Measurements from ENCODE around the gene NUDT3.
A peak's percentile ranks its signal among the peaks of the same experiment; 100 is the strongest.

Gene NUDT3

DNA sequence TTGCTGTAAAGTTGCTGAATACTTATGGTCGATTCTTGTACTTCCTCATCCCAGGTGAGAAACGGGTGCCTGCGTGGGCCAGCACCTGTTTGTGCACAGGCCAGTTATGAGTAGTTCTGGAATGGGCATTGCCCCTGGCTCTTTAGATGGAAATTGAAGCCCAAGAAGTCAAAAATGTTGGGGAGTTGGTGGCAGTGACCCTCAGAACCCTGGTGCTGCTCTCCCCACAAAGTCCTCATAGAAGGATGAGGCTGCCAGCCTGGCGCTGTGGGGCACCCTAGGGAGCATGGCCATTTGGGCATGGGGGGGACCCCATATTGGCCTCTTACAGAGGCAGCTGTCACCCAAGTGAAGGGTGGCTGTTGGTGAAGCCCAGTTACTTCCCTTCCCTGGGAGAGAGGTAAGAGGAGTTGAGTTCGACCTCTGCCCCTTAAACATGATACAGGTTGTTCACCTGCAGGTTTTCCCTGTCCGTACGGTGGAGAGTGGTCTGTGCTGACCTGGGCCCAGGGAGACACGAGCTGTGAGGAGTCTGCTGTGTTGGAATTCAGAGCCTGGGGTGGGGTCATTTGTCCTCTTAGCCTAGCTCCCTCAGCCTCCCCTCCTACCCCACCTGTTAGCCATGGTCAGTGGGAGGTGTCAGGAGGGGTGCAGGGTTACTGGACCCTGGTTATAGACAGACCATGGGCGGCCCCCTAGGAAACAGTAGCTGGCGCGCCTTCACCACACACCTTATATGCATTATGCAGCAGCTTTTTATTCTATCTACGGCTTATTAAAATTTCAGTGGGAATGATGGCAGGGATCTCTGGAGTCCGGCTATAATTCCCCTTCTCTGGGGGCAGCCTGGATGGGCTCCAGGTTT is 150.9 kb downstream of the NUDT3 start:
- TF ChIP-seq, protein P1, sequence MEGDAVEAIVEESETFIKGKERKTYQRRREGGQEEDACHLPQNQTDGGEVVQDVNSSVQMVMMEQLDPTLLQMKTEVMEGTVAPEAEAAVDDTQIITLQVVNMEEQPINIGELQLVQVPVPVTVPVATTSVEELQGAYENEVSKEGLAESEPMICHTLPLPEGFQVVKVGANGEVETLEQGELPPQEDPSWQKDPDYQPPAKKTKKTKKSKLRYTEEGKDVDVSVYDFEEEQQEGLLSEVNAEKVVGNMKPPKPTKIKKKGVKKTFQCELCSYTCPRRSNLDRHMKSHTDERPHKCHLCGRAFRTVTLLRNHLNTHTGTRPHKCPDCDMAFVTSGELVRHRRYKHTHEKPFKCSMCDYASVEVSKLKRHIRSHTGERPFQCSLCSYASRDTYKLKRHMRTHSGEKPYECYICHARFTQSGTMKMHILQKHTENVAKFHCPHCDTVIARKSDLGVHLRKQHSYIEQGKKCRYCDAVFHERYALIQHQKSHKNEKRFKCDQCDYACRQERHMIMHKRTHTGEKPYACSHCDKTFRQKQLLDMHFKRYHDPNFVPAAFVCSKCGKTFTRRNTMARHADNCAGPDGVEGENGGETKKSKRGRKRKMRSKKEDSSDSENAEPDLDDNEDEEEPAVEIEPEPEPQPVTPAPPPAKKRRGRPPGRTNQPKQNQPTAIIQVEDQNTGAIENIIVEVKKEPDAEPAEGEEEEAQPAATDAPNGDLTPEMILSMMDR (IDR thresholded peaks at IDR 0.05; ENCODE audit: low read depth, low read length), result no peak
- no peak for TF ChIP-seq EZH2phosphoT487 (IDR thresholded peaks at IDR 0.05; ENCODE audit: low read depth)
- Histone ChIP-seq H3K4me1 (ENCODE audit: low read length) (peaks cover 13% of the 10 kb centered on the region), H3K27ac (ENCODE audit: low read length) (no peak overlapping the region), H3K79me2 (ENCODE audit: low read length) (peaks cover 65% of the 10 kb centered on the region), H3K9ac (ENCODE audit: low read length) (no peak overlapping the region), H4K20me1 (ENCODE audit: insufficient read depth, low read length) (peaks cover 49% of the 10 kb centered on the region), H3K36me3 (replicated peaks; ENCODE audit: low read depth, low read length) (peaks cover 49% of the 10 kb centered on the region), H3K4me3 (ENCODE audit: low read length) (no peak overlapping the region), H3K4me2 (ENCODE audit: low read length) (no peak overlapping the region), H3K27me3 (ENCODE audit: low read depth, low read length) (no peaks in the 10 kb centered on the region), H2AFZ (ENCODE audit: low read depth, low read length) (no peak overlapping the region), H3K9me3 (ENCODE audit: insufficient read depth, low read length) (no peaks in the 10 kb centered on the region)

DNA sequence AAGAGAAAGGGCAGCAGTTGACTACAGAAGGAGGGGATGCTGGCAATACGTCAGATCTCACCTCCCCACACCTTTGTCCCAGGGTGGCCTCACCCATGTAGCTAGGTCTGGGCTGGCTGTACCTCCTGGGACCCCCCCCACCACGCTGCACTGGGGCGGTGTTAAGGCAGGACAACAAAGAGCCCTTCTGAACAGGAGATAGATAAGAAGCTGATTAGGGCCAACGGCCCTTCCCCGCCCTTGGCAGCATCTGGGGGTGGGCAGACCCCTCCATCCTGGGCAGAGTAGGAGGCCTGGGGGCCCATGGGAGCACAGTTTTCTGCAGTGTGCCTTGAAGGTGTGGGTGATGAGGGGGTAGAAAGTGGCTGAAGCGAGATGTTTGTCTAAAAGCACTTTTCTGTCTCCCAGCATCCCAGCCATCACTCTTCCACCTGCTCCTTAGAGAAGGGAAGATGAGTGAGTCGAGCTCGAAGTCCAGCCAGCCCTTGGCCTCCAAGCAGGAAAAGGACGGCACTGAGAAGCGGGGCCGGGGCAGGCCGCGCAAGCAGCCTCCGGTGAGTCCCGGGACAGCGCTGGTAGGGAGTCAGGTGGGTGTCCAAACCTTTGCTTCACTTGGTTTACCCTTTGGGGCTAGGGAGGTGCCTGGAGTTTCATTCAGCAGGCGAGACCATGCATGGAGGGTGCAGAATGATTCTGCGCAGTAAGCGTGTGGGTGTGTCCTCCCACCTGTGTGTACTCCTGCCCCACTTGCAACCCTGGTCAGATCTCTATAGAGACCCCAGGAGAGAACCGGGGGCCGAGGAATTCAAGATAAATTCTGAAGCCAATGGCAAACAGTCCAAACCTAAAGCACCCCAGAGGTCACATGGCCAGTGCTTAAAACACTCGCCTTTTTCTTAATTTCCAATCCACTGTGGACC is 151.9 kb downstream of the NUDT3 start:
- Histone ChIP-seq H3K79me2 (ENCODE audit: low read length) (peaks cover 73% of the 10 kb centered on the region), H3K4me1 (ENCODE audit: low read length) (peaks cover 13% of the 10 kb centered on the region), H3K9me3 (ENCODE audit: insufficient read depth, low read length) (no peaks in the 10 kb centered on the region), H3K27me3 (ENCODE audit: low read depth, low read length) (no peaks in the 10 kb centered on the region), H3K36me3 (replicated peaks; ENCODE audit: low read depth, low read length) (peaks cover 49% of the 10 kb centered on the region), H4K20me1 (ENCODE audit: insufficient read depth, low read length) (peaks cover 44% of the 10 kb centered on the region), H2AFZ (ENCODE audit: low read depth, low read length) (no peak overlapping the region), H3K4me3 (ENCODE audit: low read length) (no peak overlapping the region), H3K9ac (ENCODE audit: low read length) (no peak overlapping the region), H3K4me2 (ENCODE audit: low read length) (peak overlapping the region; percentile 72; the same call in 1 of the 2 replicates), H3K27ac (ENCODE audit: low read length) (peak overlapping the region; percentile 3; the same call in 1 of the 2 replicates)
- no peak for TF ChIP-seq EZH2phosphoT487 (IDR thresholded peaks at IDR 0.05; ENCODE audit: low read depth)
- TF ChIP-seq, protein P1 (IDR thresholded peaks at IDR 0.05; ENCODE audit: low read depth, low read length), result no peak

DNA sequence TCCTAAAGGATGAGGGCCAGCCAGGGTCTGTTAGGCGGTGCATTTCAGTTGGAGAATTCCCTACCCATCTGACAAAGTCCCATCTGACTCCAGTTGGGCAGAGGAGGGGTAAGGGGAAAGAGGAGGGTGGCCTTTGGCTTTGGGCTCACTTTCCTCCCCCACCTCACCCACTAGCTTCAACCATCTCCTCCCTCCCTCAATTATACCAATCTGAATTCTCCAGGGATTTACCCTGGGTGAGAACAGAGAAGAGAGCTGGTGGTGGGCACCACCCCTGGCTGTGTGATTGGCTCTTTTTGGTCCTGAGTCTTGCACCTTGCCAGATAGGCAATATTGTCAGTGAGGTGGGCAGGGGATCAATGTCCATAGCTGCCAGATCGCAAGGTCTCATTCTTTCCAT is 152.6 kb downstream of the NUDT3 start:
- Histone ChIP-seq H3K36me3 (replicated peaks; ENCODE audit: low read depth, low read length) (peaks cover 49% of the 10 kb centered on the region), H3K27me3 (ENCODE audit: low read depth, low read length) (no peaks in the 10 kb centered on the region), H4K20me1 (ENCODE audit: insufficient read depth, low read length) (peaks cover 44% of the 10 kb centered on the region), H2AFZ (ENCODE audit: low read depth, low read length) (no peak overlapping the region), H3K4me2 (ENCODE audit: low read length) (peak overlapping the region; percentile 72), H3K4me1 (ENCODE audit: low read length) (peaks cover 13% of the 10 kb centered on the region), H3K9me3 (ENCODE audit: insufficient read depth, low read length) (no peaks in the 10 kb centered on the region), H3K9ac (ENCODE audit: low read length) (peak overlapping the region; percentile 100; the same call in 1 of the 2 replicates), H3K4me3 (ENCODE audit: low read length) (no peak overlapping the region), H3K27ac (ENCODE audit: low read length) (peak overlapping the region; percentile 3; the same call in 1 of the 2 replicates), H3K79me2 (ENCODE audit: low read length) (peaks cover 73% of the 10 kb centered on the region)
- TF ChIP-seq, protein P1 (IDR thresholded peaks at IDR 0.05; ENCODE audit: low read depth, low read length), result no peak
- TF ChIP-seq EZH2phosphoT487 (IDR thresholded peaks at IDR 0.05; ENCODE audit: low read depth), result no peak

DNA sequence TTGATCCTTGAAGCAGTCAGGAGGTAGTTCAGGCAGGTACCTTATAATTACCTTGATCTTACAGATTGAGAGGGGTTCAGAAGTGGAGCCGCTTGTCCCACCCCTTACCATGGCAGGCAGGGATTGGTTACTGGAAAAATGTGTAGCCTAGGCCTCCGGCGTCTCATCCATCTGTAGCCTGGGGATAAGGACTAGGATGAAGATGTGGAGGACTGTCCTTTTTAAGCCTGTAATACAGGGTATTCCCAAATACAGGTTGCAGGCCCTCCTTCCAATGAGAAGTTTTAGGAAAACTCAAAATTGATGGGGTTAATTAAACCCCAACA is 153.0 kb downstream of the NUDT3 start:
- no peak overlapping the region for H2AFZ ChIP-seq (ENCODE audit: low read depth, low read length)
- peak overlapping the region; percentile 72 for H3K4me2 ChIP-seq (ENCODE audit: low read length)
- H3K9ac ChIP-seq (ENCODE audit: low read length), result peak overlapping the region; percentile 100; the same call in 1 of the 2 replicates
- H3K4me3 ChIP-seq (ENCODE audit: low read length), result peak overlapping the region; percentile 98
- H4K20me1 ChIP-seq (ENCODE audit: insufficient read depth, low read length), result peaks cover 44% of the 10 kb centered on the region
- no peaks in the 10 kb centered on the region for H3K9me3 ChIP-seq (ENCODE audit: insufficient read depth, low read length)
- TF ChIP-seq, protein P1 (IDR thresholded peaks at IDR 0.05; ENCODE audit: low read depth, low read length), result no peak
- H3K27ac ChIP-seq (ENCODE audit: low read length), result 0 out of 2 replicates have a peak overlapping the region, but pooled peaks have one; percentile 3
- peaks cover 13% of the 10 kb centered on the region for H3K4me1 ChIP-seq (ENCODE audit: low read length)
- peaks cover 73% of the 10 kb centered on the region for H3K79me2 ChIP-seq (ENCODE audit: low read length)
- no peaks in the 10 kb centered on the region for H3K27me3 ChIP-seq (ENCODE audit: low read depth, low read length)
- peaks cover 49% of the 10 kb centered on the region for H3K36me3 ChIP-seq (replicated peaks; ENCODE audit: low read depth, low read length)

All from OCI-LY3 (cell line).